ENCODE data around the gene PAFAH1B2.

PAFAH1B2 gene

DNA sequence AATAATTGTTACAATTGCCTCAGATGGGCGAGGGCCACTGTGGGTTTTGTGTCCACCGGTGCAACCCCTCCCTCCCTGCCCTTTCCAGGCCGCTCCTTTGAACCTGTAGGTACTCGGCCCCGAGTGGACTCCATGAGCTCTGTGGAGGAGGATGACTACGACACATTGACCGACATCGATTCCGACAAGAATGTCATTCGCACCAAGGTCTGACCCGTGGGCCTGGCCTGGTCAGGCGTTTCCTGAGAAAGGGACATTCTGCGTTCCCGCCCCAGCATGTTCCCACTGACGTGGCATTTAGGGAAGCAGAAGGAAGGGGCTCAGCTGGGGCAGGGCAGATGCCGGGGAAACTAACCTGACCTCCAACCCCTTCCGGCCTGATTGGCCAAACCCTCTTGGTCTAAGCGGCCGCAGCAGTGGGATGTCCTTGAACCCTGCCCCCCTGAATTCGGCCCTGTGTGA lies 44.6 kb downstream of the PAFAH1B2 start:
- DNase-seq (ENCODE audit: low read depth) = no peak

DNA sequence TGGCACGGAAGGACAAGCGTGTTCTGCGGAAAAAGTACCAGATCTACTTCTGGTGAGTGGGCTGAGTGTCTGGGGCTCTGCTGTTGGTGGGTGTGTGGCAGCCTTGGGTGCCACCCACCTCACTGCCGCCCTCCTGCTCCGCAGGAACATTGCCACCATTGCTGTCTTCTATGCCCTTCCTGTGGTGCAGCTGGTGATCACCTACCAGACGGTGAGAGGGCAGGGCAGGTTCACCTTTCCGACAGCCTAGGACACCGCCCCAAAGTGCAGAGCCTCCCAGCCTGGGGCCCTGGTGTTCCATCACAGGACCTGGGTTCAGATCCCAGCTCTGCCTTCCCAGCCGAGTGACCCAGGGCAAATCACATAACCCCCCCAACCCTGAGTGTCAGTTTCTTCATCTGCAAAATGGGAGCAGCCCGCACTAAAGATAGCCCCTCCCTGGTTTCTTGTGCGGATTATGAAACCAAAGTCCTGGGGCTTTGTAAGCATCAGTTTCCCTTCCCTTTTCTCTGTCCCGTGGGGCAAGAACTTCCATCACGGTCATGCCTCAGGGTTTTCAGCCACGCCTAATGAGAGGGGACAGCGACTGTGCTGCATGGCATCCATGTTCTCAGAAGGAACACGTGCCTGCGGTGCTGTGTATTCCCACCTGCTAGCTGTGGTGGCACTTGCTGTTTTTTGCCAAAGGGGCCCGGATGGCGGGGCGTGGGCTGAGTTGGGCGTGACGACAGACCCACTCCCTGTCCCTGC lies 45.3 kb downstream of the PAFAH1B2 start:
- no peak for DNase-seq (ENCODE audit: low read depth)

DNA sequence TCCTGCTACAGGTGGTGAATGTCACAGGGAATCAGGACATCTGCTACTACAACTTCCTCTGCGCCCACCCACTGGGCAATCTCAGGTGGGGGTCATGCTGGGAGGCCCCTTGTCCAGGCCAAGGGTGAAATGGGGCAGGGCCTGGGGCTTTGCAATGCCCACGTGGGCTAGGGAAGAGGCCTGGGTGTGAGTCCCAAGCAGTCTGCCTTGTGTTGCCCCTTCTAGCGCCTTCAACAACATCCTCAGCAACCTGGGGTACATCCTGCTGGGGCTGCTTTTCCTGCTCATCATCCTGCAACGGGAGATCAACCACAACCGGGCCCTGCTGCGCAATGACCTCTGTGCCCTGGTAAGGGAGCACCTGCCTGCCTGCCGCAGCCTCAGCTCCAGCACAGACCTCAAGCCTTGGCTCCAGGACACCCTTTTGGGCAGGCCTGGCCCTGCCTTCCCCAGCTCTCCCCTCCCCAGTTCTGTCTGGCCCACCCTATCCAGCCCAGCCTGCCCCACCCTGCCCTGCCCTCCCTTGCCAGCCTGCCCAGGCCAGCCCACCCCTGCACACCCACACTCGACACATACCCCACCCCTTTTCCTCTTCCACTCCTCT lies 46.0 kb downstream of the PAFAH1B2 start:
- DNase-seq (ENCODE audit: low read depth) = no peak

DNA sequence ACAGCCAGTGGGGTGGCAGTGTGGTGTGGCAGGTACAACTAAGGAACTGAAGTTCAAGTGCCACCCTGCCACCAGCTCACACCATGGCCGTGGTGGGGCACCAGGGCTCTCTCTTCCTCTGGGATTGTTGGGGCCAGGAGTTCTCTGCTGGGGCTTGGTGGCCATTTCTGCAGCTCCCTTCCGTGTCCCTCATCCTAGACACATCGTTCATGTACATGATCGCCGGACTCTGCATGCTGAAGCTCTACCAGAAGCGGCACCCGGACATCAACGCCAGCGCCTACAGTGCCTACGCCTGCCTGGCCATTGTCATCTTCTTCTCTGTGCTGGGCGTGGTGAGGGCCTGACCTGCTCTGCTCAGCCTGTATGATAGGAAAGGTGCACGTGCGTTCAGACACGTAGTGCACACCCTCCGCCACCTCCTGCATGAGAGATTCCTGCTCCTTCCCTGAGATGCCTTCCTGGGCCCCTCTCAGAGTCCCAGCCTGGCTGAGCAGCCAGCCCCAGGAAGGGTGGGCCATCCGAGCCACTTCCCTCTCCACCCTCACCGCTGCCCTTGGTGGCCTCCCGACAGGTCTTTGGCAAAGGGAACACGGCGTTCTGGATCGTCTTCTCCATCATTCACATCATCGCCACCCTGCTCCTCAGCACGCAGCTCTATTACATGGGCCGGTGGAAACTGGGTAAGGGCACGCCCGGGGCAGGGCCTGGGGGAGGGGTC lies 47.8 kb downstream of the PAFAH1B2 start:
- no peak for DNase-seq (ENCODE audit: low read depth)

DNA sequence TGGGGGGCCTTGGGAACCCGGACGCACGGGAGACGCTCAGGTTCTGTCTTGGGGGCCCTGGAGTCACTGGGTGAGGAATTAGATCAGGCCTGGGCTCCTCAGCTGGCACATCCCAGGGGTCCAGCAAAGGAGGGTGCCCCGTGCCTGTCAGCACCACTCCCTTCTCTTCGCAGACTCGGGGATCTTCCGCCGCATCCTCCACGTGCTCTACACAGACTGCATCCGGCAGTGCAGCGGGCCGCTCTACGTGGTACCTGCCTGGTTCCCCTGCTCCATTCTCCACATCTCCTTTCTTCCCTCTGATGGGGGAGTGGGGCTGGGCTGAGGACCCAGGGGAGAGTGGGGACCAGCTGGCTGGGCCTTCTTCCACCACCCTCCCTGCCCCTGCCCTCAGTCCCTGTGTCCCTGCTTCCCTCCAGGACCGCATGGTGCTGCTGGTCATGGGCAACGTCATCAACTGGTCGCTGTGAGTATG lies 48.4 kb downstream of the PAFAH1B2 start:
- no peak for DNase-seq (ENCODE audit: low read depth)

DNA sequence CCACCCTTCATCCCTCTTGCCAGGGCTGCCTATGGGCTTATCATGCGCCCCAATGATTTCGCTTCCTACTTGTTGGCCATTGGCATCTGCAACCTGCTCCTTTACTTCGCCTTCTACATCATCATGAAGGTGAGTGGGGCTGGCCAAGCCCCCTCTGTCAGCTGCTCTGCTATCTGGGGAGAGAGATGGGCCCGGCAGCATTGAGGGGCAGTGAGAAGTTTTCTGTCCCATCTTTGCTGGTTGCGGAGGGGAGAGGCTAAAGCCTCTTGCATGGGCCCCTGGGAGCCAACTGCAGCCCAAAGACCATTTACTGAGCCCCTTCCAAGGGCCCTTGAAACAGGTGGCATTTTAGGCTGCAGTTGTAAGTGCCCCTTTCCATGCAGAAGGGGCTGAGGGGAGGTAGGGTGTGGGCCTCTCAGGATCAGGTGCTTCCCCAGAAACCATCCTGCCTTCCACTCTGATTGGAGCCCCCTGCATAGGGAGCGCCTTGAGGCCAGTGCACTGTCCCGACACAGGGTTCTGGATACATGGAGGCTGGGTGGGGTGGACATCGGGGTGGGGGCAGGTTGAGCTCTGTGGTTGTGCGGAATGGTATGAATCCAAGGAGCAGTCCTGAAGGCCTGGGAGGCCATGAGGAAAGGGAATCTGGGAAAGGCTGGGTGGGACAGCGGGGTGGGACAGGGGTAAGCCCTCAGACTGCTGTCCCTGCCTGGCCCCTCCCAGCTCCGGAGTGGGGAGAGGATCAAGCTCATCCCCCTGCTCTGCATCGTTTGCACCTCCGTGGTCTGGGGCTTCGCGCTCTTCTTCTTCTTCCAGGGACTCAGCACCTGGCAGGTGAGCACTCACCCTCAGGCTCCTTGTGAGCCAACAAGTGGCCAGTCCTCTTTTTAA lies 49.3 kb downstream of the PAFAH1B2 start:
- DNase-seq (ENCODE audit: low read depth) = no peak

DNA sequence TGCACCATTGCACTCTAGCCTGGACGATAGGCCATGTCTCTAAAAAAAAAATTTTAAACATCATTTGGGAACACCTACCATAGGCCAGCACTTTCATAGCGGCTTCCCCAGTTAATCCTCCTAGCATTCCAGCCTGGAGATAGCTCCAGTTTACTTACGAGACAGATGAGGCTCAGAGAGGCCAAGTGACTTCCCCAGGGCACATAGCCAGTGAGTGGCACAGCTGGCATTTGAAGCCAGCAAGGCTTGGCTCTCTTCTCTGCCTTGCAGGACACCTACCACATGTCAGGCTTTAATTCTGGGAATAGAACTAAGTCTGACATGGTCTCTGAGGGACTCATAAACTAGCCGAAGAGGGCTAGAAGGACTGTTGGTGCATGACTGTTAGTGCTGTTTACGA lies 50.2 kb downstream of the PAFAH1B2 start:
- no peak for DNase-seq (ENCODE audit: low read depth)

DNA sequence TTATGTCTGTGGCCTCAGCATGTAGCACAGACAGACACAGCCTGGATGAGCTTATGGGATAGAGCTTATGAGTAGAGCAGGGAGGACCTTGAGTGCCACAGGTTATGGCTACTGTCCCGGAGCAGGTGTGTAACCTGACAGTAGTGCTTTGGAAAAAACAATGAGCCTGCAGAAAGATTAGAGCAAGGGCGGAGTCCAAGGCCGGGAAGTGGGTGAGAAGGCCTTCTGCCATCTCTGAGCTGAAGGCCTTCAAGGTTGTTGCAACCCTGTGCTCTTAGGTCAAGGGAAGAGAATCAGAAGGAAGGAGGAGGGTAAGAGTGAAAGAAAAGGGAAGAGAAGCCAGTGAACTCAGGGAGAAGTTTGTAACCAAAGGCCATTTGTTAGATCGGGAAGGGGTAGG lies 51.2 kb downstream of the PAFAH1B2 start:
- no peak for DNase-seq (ENCODE audit: low read depth)

DNA sequence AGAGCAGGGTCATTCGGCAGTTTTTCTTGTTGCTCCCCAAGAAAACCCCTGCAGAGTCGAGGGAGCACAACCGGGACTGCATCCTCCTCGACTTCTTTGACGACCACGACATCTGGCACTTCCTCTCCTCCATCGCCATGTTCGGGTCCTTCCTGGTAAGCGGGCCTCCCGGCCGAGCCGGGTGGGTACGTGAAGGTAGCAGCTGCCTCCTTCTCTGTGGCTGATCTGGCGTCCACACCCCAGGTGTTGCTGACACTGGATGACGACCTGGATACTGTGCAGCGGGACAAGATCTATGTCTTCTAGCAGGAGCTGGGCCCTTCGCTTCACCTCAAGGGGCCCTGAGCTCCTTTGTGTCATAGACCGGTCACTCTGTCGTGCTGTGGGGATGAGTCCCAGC lies 51.7 kb downstream of the PAFAH1B2 start:
- DNase-seq (ENCODE audit: low read depth) = no peak

DNA sequence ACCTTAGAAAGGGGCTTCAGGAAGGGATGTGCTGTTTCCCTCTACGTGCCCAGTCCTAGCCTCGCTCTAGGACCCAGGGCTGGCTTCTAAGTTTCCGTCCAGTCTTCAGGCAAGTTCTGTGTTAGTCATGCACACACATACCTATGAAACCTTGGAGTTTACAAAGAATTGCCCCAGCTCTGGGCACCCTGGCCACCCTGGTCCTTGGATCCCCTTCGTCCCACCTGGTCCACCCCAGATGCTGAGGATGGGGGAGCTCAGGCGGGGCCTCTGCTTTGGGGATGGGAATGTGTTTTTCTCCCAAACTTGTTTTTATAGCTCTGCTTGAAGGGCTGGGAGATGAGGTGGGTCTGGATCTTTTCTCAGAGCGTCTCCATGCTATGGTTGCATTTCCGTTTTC lies 52.9 kb downstream of the PAFAH1B2 start:
- DNase-seq (ENCODE audit: low read depth) = no peak

DNA sequence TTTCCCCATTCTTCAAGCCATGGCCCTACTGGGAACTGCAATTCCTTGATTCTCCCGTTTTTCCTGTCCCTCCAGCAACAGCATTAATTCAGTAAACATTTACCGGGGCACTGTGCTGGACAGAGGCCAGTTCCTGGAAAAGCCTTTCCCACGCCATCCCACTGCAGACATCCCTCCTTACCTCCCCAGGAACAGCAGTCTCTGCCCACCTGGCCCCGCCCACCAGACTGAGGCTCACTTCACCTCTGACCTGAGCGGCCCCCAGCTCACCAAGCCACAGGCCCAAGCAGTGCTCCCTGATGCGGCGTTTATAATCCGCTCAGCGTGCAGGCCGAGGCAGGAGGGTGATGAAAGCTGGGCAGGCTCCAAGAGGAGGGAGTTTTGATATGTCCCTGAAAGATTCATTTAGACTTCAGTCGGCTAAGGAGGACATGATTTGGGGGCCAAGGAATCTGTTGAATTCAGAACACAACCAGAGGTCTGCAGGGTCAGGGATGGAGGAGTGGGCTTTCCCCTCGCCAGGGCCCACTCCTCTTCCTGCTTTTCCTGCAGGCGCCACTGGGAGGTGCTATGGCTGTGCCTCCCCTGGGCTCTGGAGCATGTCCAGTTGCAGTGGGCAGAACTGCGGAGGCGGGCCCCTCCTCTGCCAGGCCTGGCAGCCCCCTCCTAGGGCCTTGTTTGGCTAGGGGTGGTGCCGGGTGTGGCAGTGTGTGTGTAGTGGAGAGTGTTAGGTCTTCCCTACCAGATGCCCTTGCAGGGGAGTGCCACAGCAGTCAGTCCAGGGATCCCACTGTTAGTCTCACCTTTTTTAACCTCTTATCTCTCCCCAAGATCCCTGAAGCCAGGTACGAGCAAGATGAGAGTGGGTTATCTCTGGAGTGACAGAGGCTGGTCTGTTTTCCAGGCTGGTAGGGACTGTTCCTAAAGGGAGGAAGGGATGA lies 53.7 kb downstream of the PAFAH1B2 start:
- DNase-seq (ENCODE audit: low read depth) = no peak

DNA sequence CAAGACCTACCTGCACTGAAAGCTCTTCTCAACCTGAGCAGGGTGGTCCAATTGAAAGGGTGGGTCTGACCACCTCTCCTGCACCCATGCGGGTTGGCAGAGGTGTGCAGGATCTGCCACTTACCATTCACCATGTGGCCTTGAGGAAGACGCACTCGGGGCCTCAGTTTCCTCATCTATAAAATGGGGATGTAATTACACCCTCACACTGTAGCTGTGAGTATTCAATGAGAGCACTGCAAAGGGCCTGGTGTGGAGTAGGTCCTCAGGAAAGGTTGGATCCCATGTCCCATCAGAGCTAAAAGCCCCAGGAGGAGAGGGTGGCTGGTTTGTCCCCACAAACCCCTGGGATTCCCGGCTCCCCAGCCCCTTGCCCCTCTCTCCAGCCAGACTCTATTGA lies 54.5 kb downstream of the PAFAH1B2 start:
- DNase-seq (ENCODE audit: low read depth) = no peak

DNA sequence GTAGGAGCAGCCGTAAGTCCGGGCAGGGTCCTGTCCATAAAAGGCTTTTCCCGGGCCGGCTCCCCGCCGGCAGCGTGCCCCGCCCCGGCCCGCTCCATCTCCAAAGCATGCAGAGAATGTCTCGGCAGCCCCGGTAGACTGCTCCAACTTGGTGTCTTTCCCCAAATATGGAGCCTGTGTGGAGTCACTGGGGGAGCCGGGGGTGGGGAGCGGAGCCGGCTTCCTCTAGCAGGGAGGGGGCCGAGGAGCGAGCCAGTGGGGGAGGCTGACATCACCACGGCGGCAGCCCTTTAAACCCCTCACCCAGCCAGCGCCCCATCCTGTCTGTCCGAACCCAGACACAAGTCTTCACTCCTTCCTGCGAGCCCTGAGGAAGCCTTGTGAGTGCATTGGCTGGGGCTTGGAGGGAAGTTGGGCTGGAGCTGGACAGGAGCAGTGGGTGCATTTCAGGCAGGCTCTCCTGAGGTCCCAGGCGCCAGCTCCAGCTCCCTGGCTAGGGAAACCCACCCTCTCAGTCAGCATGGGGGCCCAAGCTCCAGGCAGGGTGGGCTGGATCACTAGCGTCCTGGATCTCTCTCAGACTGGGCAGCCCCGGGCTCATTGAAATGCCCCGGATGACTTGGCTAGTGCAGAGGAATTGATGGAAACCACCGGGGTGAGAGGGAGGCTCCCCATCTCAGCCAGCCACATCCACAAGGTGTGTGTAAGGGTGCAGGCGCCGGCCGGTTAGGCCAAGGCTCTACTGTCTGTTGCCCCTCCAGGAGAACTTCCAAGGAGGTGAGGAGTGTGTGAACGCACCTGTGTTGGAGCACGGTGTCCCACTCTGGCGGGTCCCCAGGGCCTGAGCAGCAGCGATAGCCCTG lies 55.2 kb downstream of the PAFAH1B2 start, which contains the start of gene TAGLN:
TAGLN (plus strand) TSS at position 318 of the 863 bp plus-strand sequence. CDS start 3,644 bp downstream, outside the sequence.
- no peak for DNase-seq (ENCODE audit: low read depth)

DNA sequence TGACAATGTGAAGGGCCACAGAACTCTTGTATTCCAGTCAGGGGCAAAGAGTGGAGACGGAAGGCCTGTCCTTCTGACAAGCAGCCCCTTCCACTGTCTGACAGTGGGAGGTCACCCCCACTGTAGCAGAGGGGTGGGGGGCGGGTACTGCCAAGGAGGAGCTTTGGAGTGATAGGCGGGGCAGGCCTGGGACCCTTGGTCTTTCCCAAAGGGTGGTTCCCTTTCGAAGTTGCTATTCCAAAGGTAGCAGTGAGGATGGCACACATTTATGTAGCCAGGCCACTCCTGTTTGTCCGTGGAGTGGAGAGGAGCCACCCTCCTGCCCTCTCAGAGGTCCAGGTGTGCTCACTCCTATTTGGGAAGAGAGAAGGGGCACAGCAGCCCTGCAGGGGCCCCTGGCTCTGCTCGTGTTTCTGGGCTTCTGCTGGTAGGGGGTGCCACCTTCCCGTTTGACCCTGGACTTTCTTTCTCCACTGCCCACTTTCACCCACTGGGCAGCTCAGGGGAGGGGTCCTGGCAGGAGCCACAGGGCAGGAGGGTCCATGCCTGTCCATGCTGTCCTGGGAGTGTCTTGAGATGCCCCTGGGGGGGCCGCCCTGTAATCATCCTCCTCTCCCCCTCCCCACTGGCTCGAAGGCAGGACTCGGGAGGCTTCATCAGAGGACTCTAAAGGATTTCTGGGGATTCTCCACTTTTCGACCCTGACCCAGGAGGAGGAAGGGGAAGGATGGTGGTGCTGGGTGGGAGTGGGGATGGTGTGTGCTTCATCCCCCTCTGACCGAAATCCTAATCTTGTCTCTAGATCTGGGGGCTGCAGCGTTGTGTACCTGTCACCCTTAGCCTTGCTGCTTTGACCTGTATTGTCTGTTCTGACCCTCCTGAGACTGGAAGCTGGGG lies 56.1 kb downstream of the PAFAH1B2 start:
- no peak for DNase-seq (ENCODE audit: low read depth)

DNA sequence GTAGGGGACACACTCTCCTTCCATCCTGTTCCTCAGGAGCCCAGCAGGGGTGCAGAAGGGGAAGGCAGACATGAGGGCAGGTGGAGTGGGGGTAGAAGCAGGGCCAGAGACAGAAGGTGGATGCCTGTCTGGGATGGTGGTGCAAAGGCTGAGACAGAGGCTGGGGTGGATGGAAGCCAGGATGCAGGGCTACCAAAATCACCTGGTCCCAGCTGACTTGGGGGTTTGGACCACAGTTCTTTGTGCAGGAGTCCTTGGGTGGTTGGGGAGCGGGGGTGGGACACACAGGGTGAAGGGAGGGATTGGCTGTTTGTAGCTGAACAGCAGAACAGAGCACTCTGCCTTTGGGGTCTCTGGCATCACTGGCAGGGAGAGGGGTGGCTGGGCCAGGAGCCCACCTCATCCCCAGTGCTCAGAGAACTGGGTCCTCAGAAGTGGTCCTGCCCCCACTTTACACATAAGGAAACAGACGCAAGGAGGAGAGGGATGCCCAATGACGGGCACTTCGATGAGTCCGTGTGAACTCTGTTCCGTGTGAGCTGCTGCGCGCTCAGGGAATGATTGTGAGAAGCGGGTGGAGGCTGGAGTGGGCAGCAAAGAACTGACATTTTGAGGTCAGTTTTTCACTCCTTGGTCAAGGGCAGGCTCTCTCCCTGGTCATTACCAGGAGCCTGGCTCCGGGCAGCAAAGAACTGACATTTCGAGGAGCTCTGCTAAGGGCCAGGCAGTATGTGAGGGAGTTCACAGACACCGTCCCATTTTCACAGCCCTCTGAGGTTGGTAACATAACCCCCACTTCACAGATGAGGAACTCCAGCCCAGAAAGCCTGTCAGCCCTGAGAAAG lies 56.9 kb downstream of the PAFAH1B2 start:
- no peak for DNase-seq (ENCODE audit: low read depth)

DNA sequence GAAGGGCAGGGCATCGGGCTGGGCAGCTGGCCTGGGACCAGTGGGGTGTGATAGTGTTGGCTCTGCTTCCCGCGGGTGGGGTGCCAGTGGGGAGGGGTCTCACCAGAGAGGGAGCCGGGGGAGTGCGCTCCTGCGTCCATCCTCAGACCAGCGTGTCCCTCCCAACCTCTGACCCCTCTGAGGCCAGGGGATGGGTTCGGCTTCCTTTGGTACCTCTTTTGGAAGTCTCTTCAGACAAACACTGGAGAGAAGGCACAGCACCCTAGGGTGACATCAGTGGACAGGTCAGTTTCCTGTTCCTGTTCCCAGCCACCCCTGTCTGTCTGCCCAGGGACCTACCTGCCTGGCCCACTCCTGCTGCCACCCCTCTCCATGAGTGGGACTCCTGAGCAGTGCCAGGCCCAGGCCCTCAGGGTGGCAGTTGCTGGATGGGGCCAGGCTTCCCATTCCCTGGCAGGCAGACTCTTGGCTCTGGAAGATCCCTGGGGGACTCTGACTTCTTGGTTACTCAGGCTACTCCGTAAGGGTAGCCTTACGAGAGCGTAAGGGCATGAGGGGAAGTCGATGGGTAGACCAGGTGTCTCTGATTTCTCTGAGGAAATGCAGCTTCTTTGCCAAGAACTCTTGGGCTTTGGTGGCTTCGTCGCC lies 57.7 kb downstream of the PAFAH1B2 start:
- no peak for DNase-seq (ENCODE audit: low read depth)

DNA sequence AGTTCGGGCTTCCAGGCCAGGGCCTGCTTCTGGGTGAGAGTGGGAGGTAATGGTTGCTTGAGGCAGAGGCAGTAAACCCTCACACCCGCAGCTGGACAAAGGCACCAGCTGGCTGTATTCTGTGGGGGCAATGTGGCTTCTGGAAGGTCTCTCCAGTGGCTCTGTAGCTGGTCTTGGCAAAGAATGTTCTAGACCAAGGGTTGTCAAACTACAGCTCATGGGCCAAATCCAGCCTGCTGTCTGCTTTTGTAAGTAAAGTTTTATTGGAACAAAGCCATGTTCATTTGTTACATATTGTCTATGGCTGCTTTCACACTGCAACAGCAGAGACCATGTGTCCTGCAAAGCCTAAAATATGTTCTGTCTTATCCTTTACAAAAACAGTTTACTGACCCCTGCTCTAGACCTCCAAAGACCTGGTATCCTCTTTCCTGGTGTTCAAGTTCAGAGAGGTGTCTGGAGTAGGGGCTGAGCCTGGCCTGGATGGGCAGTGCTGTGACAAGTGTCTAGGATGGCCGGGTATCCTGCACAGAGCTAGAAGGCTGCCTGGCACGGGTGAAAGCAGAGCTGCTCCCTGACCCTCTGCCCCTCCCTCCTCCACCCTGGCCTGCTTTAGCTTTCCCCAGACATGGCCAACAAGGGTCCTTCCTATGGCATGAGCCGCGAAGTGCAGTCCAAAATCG lies 58.4 kb downstream of the PAFAH1B2 start:
- no peak for DNase-seq (ENCODE audit: low read depth)
